HT1080 (cell line): ENCODE measurements around the gene HYCC2. TPM values are rescaled to one million over a fixed set of nuclear protein-coding genes. Genes with fewer than 3 reads are reported as not detected.
"Not testable (repeated sequence)": the region's sequence is repeated elsewhere in the genome, so short reads cannot be mapped to it uniquely, and the experiment has no call there.

Source experiments
- DNase-seq: peaks from one replicate; pipeline ENCODE4 v3.0.0-alpha.2; 2015; ENCODE audit warnings: low read depth
- total RNA-seq: library from RNA; depleted of rRNA; stranded (reverse); fragments of >200 nt; shearing (Covaris generic); gene quantifications from 2 replicates; pipeline ENCODE4 v1.2.3, GENCODE V29; 2014

Gene HYCC2
- total RNA-seq, 1 experiment from 2014 or later: 4.0 TPM

DNA sequence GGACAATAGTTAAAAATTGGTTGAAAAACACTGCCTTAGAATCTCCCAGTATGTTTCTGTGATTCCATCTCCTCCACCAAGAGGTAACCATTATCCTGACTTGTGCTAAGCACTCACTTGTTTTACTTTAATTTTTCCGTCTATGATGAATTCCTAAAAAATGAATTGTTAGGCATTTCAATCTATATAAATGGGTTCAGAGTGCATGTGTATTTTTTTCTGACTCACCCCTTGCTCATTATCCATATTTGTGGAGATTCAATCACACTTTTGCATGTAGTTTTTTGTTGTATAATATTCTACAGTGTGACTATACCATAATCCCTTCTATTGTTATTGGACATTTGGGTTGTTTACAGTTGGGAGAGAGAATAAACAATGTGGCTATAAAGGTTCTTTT is 1.6 kb upstream of the HYCC2 start:
- DNase-seq: no peak

DNA sequence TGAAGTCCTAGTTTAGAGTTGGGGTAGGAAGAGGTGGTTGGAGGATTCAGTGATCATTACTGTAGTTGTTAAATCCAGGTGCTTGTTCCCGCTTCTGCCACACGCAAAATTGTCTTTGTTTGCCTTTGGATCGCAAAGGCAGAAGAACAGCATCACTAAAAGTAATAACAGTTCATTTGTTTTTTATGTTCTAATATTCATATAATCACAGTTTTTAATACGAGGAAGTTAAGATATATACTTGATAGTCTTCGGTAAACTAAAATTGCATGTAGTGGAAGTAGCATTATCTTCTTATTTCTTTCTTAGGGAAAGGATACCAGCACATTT is 695 bp upstream of the HYCC2 start:
- no peak for DNase-seq

DNA sequence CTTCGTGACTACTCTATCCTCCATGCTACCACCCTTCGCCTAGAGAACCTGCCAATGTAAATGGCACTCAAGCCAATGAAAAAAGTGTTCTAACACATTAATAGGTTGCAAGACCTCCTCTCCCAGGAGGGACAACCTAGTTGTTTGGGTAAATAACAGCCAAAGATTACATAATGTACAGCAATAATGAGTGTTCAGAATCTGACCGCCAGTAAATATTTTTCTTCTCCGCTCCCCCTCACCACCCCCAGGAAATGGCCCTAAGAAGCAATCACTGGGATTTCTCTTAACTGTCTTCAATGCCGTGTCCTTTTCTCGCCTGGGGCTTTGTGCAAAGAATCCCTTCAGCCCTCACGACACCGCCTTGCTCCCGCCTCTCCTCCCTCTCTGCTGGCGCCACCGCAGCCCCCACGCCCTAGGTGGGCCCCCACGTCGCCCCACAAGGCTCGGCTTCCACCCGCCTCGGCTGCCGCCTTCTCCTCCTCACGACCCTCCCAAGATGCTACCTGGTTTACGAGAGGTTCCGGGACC is 458 bp downstream of the HYCC2 start:
- DNase-seq: no peak

DNA sequence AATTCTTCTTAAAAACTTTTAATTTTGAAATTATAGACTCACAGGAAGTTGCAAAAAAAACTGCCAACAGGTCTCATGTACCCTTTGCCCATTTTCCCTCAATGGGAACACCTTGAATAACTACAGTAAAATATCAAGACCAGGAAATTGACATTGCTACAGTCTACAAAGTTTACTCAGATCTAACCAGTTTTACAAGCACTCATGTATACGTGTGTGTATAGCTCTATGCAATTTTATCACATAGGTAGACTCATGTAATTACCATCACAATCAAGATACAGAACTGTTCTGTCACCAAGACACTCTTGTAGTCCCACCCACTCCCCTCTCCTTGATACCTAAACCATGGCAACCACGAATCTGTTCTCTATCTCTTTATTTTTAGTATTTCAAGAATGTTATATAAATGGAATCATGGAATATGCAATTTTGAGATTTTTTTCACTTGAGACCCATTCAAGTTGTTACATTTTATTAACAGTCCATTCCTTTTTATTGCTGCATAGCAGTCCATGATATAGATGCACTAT is 6.6 kb downstream of the HYCC2 start:
- no peak for DNase-seq

DNA sequence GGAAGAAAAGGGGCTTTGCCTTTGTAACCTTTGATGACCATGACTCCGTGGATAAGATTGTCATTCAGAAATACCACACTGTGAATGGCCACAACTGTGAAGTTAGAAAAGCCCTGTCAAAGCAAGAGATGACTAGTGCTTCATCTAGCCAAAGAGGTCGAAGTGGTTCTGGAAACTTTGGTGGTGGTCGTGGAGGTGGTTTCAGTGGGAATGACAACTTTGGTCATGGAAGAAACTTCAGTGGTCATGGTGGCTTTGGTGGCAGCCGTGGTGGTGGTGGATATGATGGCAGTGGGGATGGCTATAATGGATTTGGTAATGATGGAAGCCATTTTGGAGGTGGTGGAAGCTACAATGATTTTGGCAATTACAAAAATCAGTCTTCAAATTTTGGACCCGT is 8.0 kb downstream of the HYCC2 start:
- DNase-seq: not testable (repeated sequence)

DNA sequence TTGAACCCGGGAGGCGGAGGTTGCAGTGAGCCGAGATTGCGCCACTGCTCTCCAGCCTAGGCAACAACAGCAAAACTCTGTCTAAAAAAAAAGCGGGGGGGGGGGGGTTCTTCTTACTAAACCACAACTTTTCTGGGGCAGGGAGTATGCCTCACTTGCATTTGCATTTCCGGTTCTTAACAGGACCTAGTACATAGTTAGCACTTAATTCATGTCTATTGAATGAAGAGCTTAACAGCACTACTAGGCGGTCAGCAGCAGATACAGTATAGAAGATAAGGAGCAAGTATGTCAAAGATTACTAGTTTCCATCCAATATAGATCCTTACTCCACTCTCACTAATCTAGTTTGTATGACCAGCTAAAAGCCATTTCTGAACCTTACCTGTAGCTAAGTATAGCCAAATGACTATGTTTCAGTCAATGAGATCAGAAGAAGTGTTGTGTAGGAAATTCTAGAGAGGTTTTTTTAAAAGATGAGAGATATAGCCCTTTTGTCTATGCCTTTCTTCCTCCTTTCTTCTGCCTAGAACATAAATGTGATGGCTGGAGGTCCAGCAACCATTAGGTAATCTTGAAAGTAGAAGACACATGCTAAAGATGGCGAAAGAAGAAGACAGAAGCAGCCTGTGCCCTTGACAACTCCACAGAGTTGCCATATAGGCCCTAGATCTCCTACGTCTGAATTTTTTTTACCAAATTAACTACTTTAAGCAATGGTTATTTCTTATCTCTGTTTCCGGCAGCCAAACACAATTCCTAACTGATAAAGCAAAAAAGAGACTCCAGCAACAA is 11.3 kb downstream of the HYCC2 start:
- no peak for DNase-seq

DNA sequence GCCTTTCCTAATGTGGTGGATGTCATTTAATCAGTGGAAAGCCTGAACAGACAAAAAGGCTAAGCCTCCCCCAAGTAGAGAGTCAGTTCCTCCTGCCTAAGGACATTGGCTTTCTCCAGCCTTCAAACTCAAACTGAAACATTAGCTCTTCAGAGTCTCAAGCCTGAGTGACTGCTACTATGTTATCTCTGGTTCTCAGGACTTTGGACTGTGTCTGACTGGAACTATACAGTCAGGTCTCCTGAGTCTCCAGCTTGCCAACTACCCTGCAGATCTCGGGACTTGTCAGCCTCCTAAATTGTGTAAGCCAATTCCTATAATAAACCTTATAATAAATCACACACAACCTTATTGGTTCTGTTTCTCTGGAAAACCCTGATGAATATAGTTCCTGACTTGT is 12.6 kb downstream of the HYCC2 start:
- DNase-seq: no peak

DNA sequence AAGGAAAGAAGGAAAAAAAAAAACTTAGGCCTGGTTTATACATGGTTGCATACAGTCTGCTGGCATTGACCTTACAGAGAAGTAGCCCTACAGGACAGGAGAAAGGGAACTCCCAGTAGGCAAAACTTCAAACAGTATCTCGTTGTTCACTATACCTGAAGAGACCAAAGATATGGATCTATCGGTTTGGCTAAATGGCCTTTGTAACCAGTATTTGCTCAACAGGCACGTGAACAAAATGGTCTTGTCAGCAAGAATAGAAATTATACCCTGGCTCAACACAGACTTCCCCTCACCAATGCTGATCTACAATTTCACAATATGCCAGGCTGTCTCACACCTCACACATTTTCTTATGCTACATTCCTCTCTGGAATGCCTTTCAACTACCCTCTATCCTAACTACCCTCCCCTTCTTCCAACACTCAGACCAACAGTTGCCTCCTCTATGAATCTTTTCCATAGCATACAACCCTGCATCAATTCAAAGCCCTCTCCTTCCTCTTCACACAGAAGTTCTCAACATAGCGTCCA is 13.7 kb downstream of the HYCC2 start:
- no peak for DNase-seq

DNA sequence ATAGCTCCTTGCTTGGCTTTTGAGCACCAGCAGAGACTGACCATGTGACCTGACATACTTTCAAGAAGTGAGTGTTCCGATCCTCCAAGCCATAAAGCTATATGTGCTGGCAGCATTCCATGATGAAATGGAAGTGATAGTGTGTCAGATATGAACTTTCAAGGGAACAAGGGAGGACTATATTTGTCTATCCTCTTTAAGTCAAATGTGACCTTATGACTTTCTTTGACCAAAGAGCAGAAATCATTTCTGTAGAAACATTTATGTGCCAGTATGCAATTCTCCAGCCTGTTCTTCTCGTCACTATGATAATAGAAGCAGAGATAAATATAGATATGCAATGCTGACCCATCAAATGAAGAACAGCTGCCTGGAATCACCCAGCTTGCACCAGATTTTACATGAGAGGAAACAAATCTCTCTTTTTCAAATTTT is 14.4 kb downstream of the HYCC2 start:
- DNase-seq: no peak

DNA sequence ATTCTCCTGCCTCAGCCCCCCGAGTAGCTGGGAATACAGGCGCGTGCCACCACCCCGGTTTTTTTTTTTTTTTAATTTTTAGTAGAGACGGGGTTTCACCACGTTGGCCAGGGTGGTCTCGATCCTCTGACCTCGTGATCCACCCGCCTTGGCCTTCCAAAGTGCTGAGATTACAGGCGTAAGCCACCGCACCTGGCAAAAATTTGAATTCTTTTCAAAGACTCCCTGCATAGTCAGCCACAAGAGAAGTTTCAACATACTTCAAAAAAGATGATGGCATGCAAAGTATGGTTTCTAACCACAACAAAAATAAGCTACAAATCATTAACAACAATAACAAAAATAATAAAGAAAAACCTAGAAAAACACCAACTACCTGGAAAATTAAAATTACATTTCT is 22.0 kb downstream of the HYCC2 start:
- DNase-seq: no peak

DNA sequence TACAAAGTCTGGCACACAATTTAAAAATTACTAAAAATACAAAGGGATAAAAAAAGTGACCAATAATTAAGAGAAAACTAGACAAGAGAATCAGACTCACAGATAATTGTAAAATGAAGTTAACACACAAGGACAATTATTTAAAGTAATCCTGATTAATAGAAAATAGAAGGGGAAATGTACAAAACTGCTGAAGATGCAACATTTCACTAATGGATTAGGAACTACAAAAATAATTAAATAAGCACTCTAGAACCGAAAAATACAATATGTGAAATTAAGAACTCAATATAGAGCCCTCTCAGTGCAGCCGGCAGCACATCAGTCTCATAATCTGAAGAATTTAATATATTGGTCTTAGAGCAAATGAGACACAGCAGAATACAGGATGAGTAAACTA is 24.6 kb downstream of the HYCC2 start:
- no peak for DNase-seq

DNA sequence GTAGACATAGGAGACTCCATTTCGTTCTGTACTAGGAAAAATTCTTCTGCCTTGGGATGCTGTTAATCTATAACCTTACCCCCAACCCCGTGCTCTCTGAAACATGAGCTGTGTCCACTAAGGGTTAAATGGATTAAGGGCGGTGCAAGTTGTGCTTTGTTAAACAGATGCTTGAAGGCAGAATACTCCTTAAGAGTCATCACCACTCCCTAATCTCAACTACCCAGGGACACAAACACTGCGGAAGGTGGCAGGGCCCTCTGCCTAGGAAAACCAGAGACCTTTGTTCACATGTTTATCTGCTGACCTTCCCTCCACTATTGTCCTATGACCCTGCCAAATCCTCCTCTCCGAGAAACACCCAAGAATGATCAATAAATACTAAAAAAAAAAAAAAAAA is 28.4 kb downstream of the HYCC2 start:
- not testable (repeated sequence) for DNase-seq

DNA sequence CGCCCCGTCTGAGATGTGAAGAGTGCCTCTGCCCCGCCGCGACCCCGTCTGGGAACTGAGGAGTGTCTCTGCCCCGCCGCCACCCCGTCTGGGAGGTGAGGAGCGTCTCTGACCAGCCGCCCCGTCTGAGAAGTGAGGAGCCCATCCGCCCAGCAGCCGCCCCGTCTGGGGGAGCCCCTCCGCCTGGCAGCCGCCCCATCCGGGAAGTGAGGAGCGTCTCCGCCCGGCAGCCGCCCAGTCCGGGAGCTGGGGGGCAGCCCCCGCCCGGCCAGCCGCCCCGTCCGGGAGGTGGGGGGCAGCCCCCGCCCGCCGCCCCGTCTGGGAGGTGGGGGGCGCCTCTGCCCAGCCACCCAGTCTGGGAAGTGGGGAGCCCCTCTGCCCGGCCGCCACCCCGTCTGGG is 29.0 kb downstream of the HYCC2 start:
- DNase-seq: not testable (repeated sequence)

DNA sequence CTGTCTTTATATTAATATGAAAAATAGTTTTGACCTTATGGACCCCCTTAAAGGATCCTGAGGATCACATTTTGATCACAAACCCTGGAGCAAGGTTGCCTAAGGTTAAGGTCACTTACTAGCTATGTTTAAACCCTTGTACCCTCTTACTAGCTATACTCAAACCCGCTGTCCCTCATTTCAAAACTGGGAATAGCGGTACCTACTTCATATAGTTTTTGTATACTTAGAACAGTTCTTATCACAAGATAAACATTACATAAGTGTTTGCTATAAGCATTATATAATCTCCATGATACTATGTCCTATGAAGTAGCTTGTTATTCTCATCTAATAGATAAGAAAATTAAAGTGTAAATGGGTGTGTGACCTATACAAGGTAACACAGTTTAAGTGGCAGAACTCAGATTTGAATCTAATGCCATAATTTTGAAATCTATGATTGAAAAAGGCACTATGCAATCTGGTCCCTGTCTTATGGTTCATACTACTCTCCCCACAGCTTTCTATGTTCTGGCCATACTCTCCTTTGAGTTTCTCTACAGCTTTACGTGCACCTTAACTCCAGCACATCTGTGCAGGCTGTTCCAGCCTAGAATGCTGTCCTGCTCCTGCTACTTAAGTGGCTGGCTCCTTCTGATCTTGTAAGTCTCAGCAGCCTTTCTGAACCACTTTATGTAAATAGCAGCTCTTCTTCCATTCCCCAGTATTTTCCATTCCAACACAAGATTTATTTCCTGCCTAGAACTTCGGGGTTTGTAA is 30.4 kb downstream of the HYCC2 start:
- no peak for DNase-seq

DNA sequence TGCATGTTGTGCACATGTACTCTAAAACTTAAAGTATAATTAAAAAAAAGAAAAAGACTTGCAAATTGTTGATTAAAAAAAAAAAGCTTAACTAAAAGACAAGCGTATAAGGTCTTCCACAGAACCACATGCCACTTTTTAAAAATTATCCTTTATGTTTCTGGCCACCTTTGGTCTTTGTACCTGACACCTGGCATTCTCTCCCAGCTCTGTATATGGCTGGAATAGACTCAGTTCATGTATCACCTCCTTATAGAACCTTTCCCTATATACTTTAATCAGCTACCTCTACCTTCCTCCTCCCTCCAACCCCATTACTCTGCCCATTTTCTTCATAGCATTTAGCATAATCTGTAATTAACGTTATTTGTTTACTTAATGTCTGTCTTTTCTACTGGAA is 32.6 kb downstream of the HYCC2 start:
- DNase-seq: no peak

DNA sequence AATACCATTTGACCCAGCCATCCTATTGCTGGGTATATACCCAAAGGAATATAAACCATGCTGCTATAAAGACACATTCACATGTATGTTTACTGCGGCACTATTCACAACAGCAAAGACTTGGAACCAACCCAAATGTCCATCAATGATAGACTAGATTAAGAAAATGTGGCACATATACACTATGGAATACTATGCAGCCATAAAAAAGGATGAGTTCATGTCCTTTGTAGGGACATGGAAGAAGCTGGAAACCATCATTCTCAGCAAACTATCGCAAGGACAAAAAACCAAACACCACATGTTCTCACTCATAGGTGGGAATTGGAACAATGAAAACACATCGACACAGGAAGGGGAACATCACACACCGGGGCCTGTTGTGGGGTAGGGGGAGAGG is 33.1 kb downstream of the HYCC2 start:
- DNase-seq: not testable (repeated sequence)

DNA sequence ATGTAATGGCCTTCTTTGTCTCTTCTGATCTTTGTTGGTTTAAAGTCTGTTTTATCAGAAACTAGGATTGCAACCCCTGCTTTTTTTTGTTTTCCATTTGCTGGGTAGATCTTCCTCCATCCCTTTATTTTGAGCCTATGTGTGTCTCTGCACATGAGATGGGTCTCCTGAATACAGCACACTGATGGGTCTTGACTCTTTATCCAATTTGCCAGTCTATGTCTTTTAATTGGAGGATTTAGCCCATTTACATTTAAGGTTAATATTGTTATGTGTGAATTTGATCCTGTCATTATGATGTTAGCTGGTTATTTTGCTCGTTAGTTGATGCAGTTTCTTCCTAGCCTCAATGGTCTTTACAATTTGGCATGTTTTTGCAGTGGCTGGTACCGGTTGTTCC is 37.1 kb downstream of the HYCC2 start:
- DNase-seq: not testable (repeated sequence)

DNA sequence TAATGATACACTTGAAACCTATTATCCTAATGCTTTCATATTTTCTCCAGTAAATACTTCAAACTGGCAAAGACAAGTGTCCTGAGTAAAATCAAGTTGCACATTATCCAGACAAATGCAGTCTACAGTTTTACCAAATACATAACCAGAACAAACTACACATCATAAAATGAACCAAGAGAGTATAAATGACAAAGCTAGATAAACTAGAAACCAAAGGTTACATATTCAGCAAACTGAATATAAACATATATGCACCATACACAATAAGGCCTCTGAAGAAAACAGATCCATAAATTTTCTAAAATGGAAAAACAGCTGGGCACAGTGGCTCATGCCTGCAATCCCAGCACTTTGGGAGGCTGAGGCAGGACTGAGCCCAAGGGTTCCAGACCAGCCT is 47.0 kb downstream of the HYCC2 start:
- no peak for DNase-seq

DNA sequence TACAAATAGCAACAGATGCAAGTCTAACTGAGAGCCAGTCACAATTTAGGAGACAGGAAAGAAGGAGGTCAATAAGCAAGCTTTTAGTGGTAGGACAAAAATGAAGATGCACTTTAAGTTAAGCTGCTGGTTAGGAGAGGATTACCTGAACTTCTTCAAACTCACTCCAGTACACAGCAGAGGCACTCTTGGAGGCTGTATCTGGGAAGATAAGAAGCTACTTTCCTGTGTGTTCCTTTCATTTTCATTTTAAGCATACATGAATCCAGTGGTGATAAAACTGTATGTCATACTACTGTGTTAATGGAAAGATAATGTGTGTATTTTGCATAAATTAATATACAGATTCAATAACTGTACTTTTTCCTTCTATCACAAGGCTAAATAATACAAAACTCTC is 49.6 kb downstream of the HYCC2 start:
- no peak for DNase-seq
